OCI-LY7 (cell line): Measurements from ENCODE around the gene MNAT1.

Source experiments
- CTCF ChIP-seq: fragments of 200-600 bp; sonication (generic); conservative IDR thresholded peaks from 2 replicates; pipeline ENCODE4 v1.5.1; 2014; ENCODE audit warnings: mild to moderate bottlenecking, antibody characterized with exemption, low read length, moderate library complexity, mixed read lengths
- EZH2phosphoT487 ChIP-seq: fragments of 200-600 bp; sonication (generic); IDR thresholded peaks from 2 replicates; pipeline ENCODE4 v1.6.1; 2018; ENCODE audit warnings: low read depth, borderline replicate concordance, mild to moderate bottlenecking, mixed run types, antibody characterized with exemption, low read length, moderate library complexity, mixed read lengths

- TF ChIP-seq CTCF (no peak), EZH2phosphoT487 (no peak)
These were observed 18.9 kb downstream of the MNAT1 start for GRCh38 chr14:60753264-60754119.
